ENCODE data around the gene THOC1. TPM values are rescaled to one million over a fixed set of nuclear protein-coding genes. Genes with fewer than 3 reads are reported as not detected.

THOC1 gene
- polyA plus RNA-seq, 1 donor: 62.3 TPM

- WGBS (ENCODE audit: insufficient coverage, low lambda C conversion rate): no CpG with 5 or more reads among the region's 5 CpGs
- Histone ChIP-seq H3K9me3 (ENCODE audit: control insufficient read depth, low read depth, low read length) (no peaks in the 10 kb centered on the region), H3K27me3 (ENCODE audit: control insufficient read depth, insufficient read depth, low read length) (no peaks in the 10 kb centered on the region), H3K4me3 (ENCODE audit: low read length) (no peak overlapping the region), H3K27ac (ENCODE audit: low read length) (no peak overlapping the region), H3K4me1 (ENCODE audit: control insufficient read depth, insufficient read depth, low read length) (no peaks in the 10 kb centered on the region), H3K36me3 (ENCODE audit: control insufficient read depth, insufficient read depth, low read length) (peaks cover 59% of the 10 kb centered on the region)
- no peak for DNase-seq
These were observed 16.3 kb downstream of the THOC1 start for GRCh38 chr18:251572-251971.

GRCh38 chr18:250685-251084 is 17.2 kb downstream of the THOC1 start:
- Histone ChIP-seq H3K36me3 (ENCODE audit: control insufficient read depth, insufficient read depth, low read length) (peaks cover 51% of the 10 kb centered on the region), H3K27me3 (ENCODE audit: control insufficient read depth, insufficient read depth, low read length) (no peaks in the 10 kb centered on the region), H3K27ac (ENCODE audit: low read length) (no peak overlapping the region), H3K9me3 (ENCODE audit: control insufficient read depth, low read depth, low read length) (no peaks in the 10 kb centered on the region), H3K4me1 (ENCODE audit: control insufficient read depth, insufficient read depth, low read length) (no peaks in the 10 kb centered on the region), H3K4me3 (ENCODE audit: low read length) (no peak overlapping the region)
- no peak for DNase-seq
- WGBS (ENCODE audit: insufficient coverage, low lambda C conversion rate): no CpG with 5 or more reads among the region's 2 CpGs

- WGBS (ENCODE audit: insufficient coverage, low lambda C conversion rate): no CpG with 5 or more reads among the region's 4 CpGs
- H3K4me3 ChIP-seq (ENCODE audit: low read length): no peak overlapping the region
- H3K4me1 ChIP-seq (ENCODE audit: control insufficient read depth, insufficient read depth, low read length): no peaks in the 10 kb centered on the region
- no peak for DNase-seq
- H3K27ac ChIP-seq (ENCODE audit: low read length): no peak overlapping the region
- no peaks in the 10 kb centered on the region for H3K27me3 ChIP-seq (ENCODE audit: control insufficient read depth, insufficient read depth, low read length)
- H3K36me3 ChIP-seq (ENCODE audit: control insufficient read depth, insufficient read depth, low read length): peaks cover 47% of the 10 kb centered on the region
- H3K9me3 ChIP-seq (ENCODE audit: control insufficient read depth, low read depth, low read length): no peaks in the 10 kb centered on the region
These were observed 19.8 kb downstream of the THOC1 start for GRCh38 chr18:248053-248452.

GRCh38 chr18:245282-245847 is 22.5 kb downstream of the THOC1 start:
- Histone ChIP-seq H3K4me3 (ENCODE audit: low read length) (no peak overlapping the region), H3K4me1 (ENCODE audit: control insufficient read depth, insufficient read depth, low read length) (no peaks in the 10 kb centered on the region), H3K27ac (ENCODE audit: low read length) (no peak overlapping the region), H3K27me3 (ENCODE audit: control insufficient read depth, insufficient read depth, low read length) (no peaks in the 10 kb centered on the region), H3K9me3 (ENCODE audit: control insufficient read depth, low read depth, low read length) (no peaks in the 10 kb centered on the region), H3K36me3 (ENCODE audit: control insufficient read depth, insufficient read depth, low read length) (peaks cover 31% of the 10 kb centered on the region)
- 100% methylated on average over 2 of the region's 2 CpGs for WGBS (ENCODE audit: insufficient coverage, low lambda C conversion rate)
- DNase-seq: peak in 1 of 2 donors; percentile 13

- no peak overlapping the region for H3K27ac ChIP-seq (ENCODE audit: low read length)
- H3K36me3 ChIP-seq (ENCODE audit: control insufficient read depth, insufficient read depth, low read length): peaks cover 13% of the 10 kb centered on the region
- peak in 1 of 2 donors; percentile 1 for DNase-seq
- no peaks in the 10 kb centered on the region for H3K9me3 ChIP-seq (ENCODE audit: control insufficient read depth, low read depth, low read length)
- H3K4me1 ChIP-seq (ENCODE audit: control insufficient read depth, insufficient read depth, low read length): no peaks in the 10 kb centered on the region
- WGBS (ENCODE audit: insufficient coverage, low lambda C conversion rate): 100% methylated on average over 1 of the region's 1 CpG
- no peak overlapping the region for H3K4me3 ChIP-seq (ENCODE audit: low read length)
- H3K27me3 ChIP-seq (ENCODE audit: control insufficient read depth, insufficient read depth, low read length): no peaks in the 10 kb centered on the region
These were observed 27.7 kb downstream of the THOC1 start for GRCh38 chr18:240175-240574.

- H3K36me3 ChIP-seq (ENCODE audit: control insufficient read depth, insufficient read depth, low read length): peaks cover 11% of the 10 kb centered on the region
- H3K27me3 ChIP-seq (ENCODE audit: control insufficient read depth, insufficient read depth, low read length): no peaks in the 10 kb centered on the region
- DNase-seq: no peak
- no peaks in the 10 kb centered on the region for H3K9me3 ChIP-seq (ENCODE audit: control insufficient read depth, low read depth, low read length)
- no peak overlapping the region for H3K27ac ChIP-seq (ENCODE audit: low read length)
- H3K4me1 ChIP-seq (ENCODE audit: control insufficient read depth, insufficient read depth, low read length): no peaks in the 10 kb centered on the region
- WGBS (ENCODE audit: insufficient coverage, low lambda C conversion rate): 100% methylated on average over 1 of the region's 1 CpG
- no peak overlapping the region for H3K4me3 ChIP-seq (ENCODE audit: low read length)
These were observed 36.3 kb downstream of the THOC1 start for GRCh38 chr18:231563-231962.

- Histone ChIP-seq H3K27ac (ENCODE audit: low read length) (no peak overlapping the region), H3K4me3 (ENCODE audit: low read length) (no peak overlapping the region), H3K36me3 (ENCODE audit: control insufficient read depth, insufficient read depth, low read length) (peaks cover 31% of the 10 kb centered on the region), H3K9me3 (ENCODE audit: control insufficient read depth, low read depth, low read length) (no peaks in the 10 kb centered on the region), H3K27me3 (ENCODE audit: control insufficient read depth, insufficient read depth, low read length) (no peaks in the 10 kb centered on the region), H3K4me1 (ENCODE audit: control insufficient read depth, insufficient read depth, low read length) (no peaks in the 10 kb centered on the region)
- 100% methylated on average over 1 of the region's 1 CpG for WGBS (ENCODE audit: insufficient coverage, low lambda C conversion rate)
- no peak for DNase-seq
These were observed 39.3 kb downstream of the THOC1 start for GRCh38 chr18:228586-228985.

- Histone ChIP-seq H3K27me3 (ENCODE audit: control insufficient read depth, insufficient read depth, low read length) (no peaks in the 10 kb centered on the region), H3K4me3 (ENCODE audit: low read length) (no peak overlapping the region)
- WGBS (ENCODE audit: insufficient coverage, low lambda C conversion rate): 86% methylated on average over 1 of the region's 4 CpGs
These were observed 39.9 kb downstream of the THOC1 start for GRCh38 chr18:227902-228301.

GRCh38 chr18:227374-227773 is 40.5 kb downstream of the THOC1 start:
- H3K27me3 ChIP-seq (ENCODE audit: control insufficient read depth, insufficient read depth, low read length): no peaks in the 10 kb centered on the region
- no peak for DNase-seq
- H3K4me3 ChIP-seq (ENCODE audit: low read length): no peak overlapping the region
- H3K27ac ChIP-seq (ENCODE audit: low read length): no peak overlapping the region
- WGBS (ENCODE audit: insufficient coverage, low lambda C conversion rate): 90% methylated on average over 2 of the region's 6 CpGs
- H3K36me3 ChIP-seq (ENCODE audit: control insufficient read depth, insufficient read depth, low read length): peaks cover 35% of the 10 kb centered on the region
- no peaks in the 10 kb centered on the region for H3K4me1 ChIP-seq (ENCODE audit: control insufficient read depth, insufficient read depth, low read length)
- H3K9me3 ChIP-seq (ENCODE audit: control insufficient read depth, low read depth, low read length): no peaks in the 10 kb centered on the region

More at GRCh38 chr18:227902-228301, 39.9 kb downstream of the THOC1 start:
- Histone ChIP-seq H3K9me3 (ENCODE audit: control insufficient read depth, low read depth, low read length) (no peaks in the 10 kb centered on the region), H3K4me1 (ENCODE audit: control insufficient read depth, insufficient read depth, low read length) (no peaks in the 10 kb centered on the region), H3K36me3 (ENCODE audit: control insufficient read depth, insufficient read depth, low read length) (peaks cover 34% of the 10 kb centered on the region), H3K27ac (ENCODE audit: low read length) (no peak overlapping the region)
- DNase-seq: no peak

GRCh38 chr18:225745-226144 is 42.1 kb downstream of the THOC1 start:
- Histone ChIP-seq H3K4me1 (ENCODE audit: control insufficient read depth, insufficient read depth, low read length) (no peaks in the 10 kb centered on the region), H3K4me3 (ENCODE audit: low read length) (no peak overlapping the region), H3K36me3 (ENCODE audit: control insufficient read depth, insufficient read depth, low read length) (peaks cover 36% of the 10 kb centered on the region), H3K27ac (ENCODE audit: low read length) (no peak overlapping the region), H3K27me3 (ENCODE audit: control insufficient read depth, insufficient read depth, low read length) (no peaks in the 10 kb centered on the region), H3K9me3 (ENCODE audit: control insufficient read depth, low read depth, low read length) (no peaks in the 10 kb centered on the region)
- no peak for DNase-seq
- WGBS (ENCODE audit: insufficient coverage, low lambda C conversion rate): 92% methylated on average over 2 of the region's 4 CpGs

- Histone ChIP-seq H3K4me3 (ENCODE audit: low read length) (no peak overlapping the region), H3K4me1 (ENCODE audit: control insufficient read depth, insufficient read depth, low read length) (no peaks in the 10 kb centered on the region), H3K9me3 (ENCODE audit: control insufficient read depth, low read depth, low read length) (no peaks in the 10 kb centered on the region), H3K27me3 (ENCODE audit: control insufficient read depth, insufficient read depth, low read length) (no peaks in the 10 kb centered on the region), H3K27ac (ENCODE audit: low read length) (no peak overlapping the region), H3K36me3 (ENCODE audit: control insufficient read depth, insufficient read depth, low read length) (peaks cover 44% of the 10 kb centered on the region)
- DNase-seq: no peak
These were observed 47.1 kb downstream of the THOC1 start for GRCh38 chr18:220708-221107.
